Keratinocyte (primary cell): ENCODE results near the gene GPATCH1. TPM values are rescaled to one million over a fixed set of nuclear protein-coding genes. Genes with fewer than 3 reads are reported as not detected.
A peak's percentile ranks its signal among the peaks of the same experiment; 100 is the strongest.

ENCODE experiments used
- DNase-seq: peaks from one replicate; pipeline ENCODE4 v3.0.0-alpha.2; 2011; ENCODE audit warnings: low read depth, missing footprints, low spot score
- FAIRE-seq: peaks from 2 replicates; lab custom pipeline; 2011; peaks lifted over from hg19 to GRCh38; lab: Jason Lieb, UNC
- H2AFZ ChIP-seq: 2 replicates; pipeline ENCODE4 v1.6.0; 2012; ENCODE audit warnings: low read length, control low read depth, inconsistent platforms; ENCODE audit not compliant: control insufficient read depth
- H3K27ac ChIP-seq: 2 replicates; pipeline ENCODE4 v1.5.1; 2011; ENCODE audit warnings: low read length; ENCODE audit not compliant: control insufficient read depth, insufficient read depth
- H3K27me3 ChIP-seq: 3 replicates; pipeline ENCODE4 v1.6.0; 2011; ENCODE audit warnings: low read length; ENCODE audit not compliant: control insufficient read depth, insufficient read depth; ENCODE audit errors: extremely low read depth
- H3K36me3 ChIP-seq, 2 experiments: 2 replicates in 1 of 2; 3 replicates in 1 of 2; pipeline ENCODE4 v1.5.1; 2011; ENCODE audit warnings: low read length in 2 of 2, mild to moderate bottlenecking in 1 of 2; ENCODE audit not compliant: control insufficient read depth in 2 of 2, insufficient read depth in 2 of 2; ENCODE audit errors: extremely low read depth in 1 of 2
- H3K4me1 ChIP-seq: 3 replicates; pipeline ENCODE4 v1.5.1; 2011; ENCODE audit warnings: low read length; ENCODE audit not compliant: control insufficient read depth, insufficient read depth; ENCODE audit errors: extremely low read depth
- H3K4me2 ChIP-seq: 3 replicates; pipeline ENCODE4 v1.6.0; 2011; ENCODE audit warnings: low read depth, low read length; ENCODE audit not compliant: control insufficient read depth, insufficient read depth; ENCODE audit errors: extremely low read depth
- H3K4me3 ChIP-seq, 3 experiments: fragments of 200-600 bp in 1 of 3; sonication (generic) in 1 of 3; 2 replicates in 2 of 3; 3 replicates in 1 of 3; pipeline ENCODE4 v1.5.1; 2011 to 2016; ENCODE audit warnings: low read length in 3 of 3, mild to moderate bottlenecking in 3 of 3, control low read depth in 2 of 3, inconsistent platforms in 1 of 3, low read depth in 1 of 3, mixed read lengths in 1 of 3, mixed run types in 1 of 3, moderate library complexity in 1 of 3; ENCODE audit not compliant: control insufficient read depth in 2 of 3, insufficient read depth in 2 of 3; ENCODE audit errors: extremely low read depth in 1 of 3
- H3K79me2 ChIP-seq: 2 replicates; pipeline ENCODE4 v1.6.0; 2012; ENCODE audit warnings: low read length; ENCODE audit not compliant: control insufficient read depth, insufficient read depth
- H3K9ac ChIP-seq: 3 replicates; pipeline ENCODE4 v1.6.0; 2011; ENCODE audit warnings: low read length; ENCODE audit not compliant: control insufficient read depth, insufficient read depth; ENCODE audit errors: extremely low read depth
- H3K9me1 ChIP-seq: 3 replicates; pipeline ENCODE4 v1.6.0; 2011; ENCODE audit warnings: low read length; ENCODE audit not compliant: control insufficient read depth, insufficient read depth; ENCODE audit errors: extremely low read depth
- H3K9me3 ChIP-seq: 2 replicates; pipeline ENCODE4 v1.5.1; 2012; ENCODE audit warnings: low read depth, low read length; ENCODE audit not compliant: control insufficient read depth
- H4K20me1 ChIP-seq: 3 replicates; pipeline ENCODE4 v1.6.0; 2011; ENCODE audit warnings: low read length; ENCODE audit not compliant: control insufficient read depth, insufficient read depth; ENCODE audit errors: extremely low read depth
- EZH2 ChIP-seq: IDR thresholded peaks from one replicate; pipeline ENCODE4 v1.6.1; 2012; ENCODE audit warnings: inconsistent platforms, mild to moderate bottlenecking, low read length, moderate library complexity
- dilution Hi-C: fragments of 300-500 bp; cut with MboI; formaldehyde crosslinking; loops from one replicate; pipeline ENCODE4 v1.7.0; 2020; ENCODE audit warnings: low sequenced_read_pairs; ENCODE audit not compliant: extremely low pct_ligation_motif_present
- polyA plus RNA-seq, 5 experiments: library from polyadenylated mRNA; depleted of rRNA in 3 of 5; stranded (reverse) in 3 of 5; stranded (forward) in 1 of 5; unstranded in 1 of 5; fragments of >200 nt; gene quantifications; 1 replicate in 1 of 5; 2 replicates in 3 of 5; 3 replicates in 1 of 5; pipeline versions ENCODE4 v1.2.1 to v1.2.3, GENCODE V29; 2011 to 2012; ENCODE audit warnings: missing spikeins in 2 of 5, low read depth in 1 of 5, low replicate concordance in 1 of 5
- TF ChIP-seq, protein P1 (sequence below), 3 experiments: IDR thresholded peaks in 1 of 3; conservative IDR thresholded peaks in 1 of 3; optimal IDR thresholded peaks in 1 of 3; 2 replicates in 2 of 3; 3 replicates in 1 of 3; pipeline versions ENCODE3 to v1.5.1; 2011; ENCODE audit warnings: low read length in 3 of 3, mild to moderate bottlenecking in 3 of 3, moderate library complexity in 2 of 3, control low read depth in 1 of 3, inconsistent platforms in 1 of 3; ENCODE audit not compliant: insufficient read depth in 2 of 3; ENCODE audit errors: extremely low read depth in 1 of 3

GPATCH1 gene
- polyA plus RNA-seq, 1 donor (not counting 4 experiments of a cell fraction or from before 2014, with no cell fraction given): 5.8 TPM

GRCh38 chr19:33047422-33047821 is 33.6 kb upstream of the GPATCH1 start:
- Histone ChIP-seq H2AFZ (no peak overlapping the region), H3K27me3 (no peaks in the 10 kb centered on the region), H4K20me1 (no peaks in the 10 kb centered on the region), H3K79me2 (no peaks in the 10 kb centered on the region), H3K36me3 (peaks cover 0 to 2% of the 10 kb centered on the region in 2 experiments), H3K4me1 (peaks cover 27% of the 10 kb centered on the region), H3K9ac (no peak overlapping the region), H3K9me3 (no peaks in the 10 kb centered on the region), H3K4me2 (peak overlapping the region; percentile 11), H3K27ac (peak overlapping the region; percentile 38), H3K4me3 (no peak overlapping the region), H3K9me1 (no peaks in the 10 kb centered on the region)
- dilution Hi-C loops: no loop called here
- FAIRE-seq: peak; percentile 92
- no peak for TF ChIP-seq EZH2
- TF ChIP-seq, protein P1, sequence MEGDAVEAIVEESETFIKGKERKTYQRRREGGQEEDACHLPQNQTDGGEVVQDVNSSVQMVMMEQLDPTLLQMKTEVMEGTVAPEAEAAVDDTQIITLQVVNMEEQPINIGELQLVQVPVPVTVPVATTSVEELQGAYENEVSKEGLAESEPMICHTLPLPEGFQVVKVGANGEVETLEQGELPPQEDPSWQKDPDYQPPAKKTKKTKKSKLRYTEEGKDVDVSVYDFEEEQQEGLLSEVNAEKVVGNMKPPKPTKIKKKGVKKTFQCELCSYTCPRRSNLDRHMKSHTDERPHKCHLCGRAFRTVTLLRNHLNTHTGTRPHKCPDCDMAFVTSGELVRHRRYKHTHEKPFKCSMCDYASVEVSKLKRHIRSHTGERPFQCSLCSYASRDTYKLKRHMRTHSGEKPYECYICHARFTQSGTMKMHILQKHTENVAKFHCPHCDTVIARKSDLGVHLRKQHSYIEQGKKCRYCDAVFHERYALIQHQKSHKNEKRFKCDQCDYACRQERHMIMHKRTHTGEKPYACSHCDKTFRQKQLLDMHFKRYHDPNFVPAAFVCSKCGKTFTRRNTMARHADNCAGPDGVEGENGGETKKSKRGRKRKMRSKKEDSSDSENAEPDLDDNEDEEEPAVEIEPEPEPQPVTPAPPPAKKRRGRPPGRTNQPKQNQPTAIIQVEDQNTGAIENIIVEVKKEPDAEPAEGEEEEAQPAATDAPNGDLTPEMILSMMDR (optimal IDR thresholded peaks at IDR 0.05 in 1 of 3, IDR thresholded peaks at IDR 0.05 in 1 of 3, conservative IDR thresholded peaks at IDR 0.05 in 1 of 3; ENCODE audit: extremely low read depth in 1 of 3, insufficient read depth in 2 of 3, low read length in 3 of 3): no peak
- peak; percentile 71 for DNase-seq

- H3K4me1 ChIP-seq: peaks cover 30% of the 10 kb centered on the region
- H2AFZ ChIP-seq: no peak overlapping the region
- dilution Hi-C loops: no loop called here
- TF ChIP-seq EZH2: no peak
- TF ChIP-seq, protein P1 (optimal IDR thresholded peaks at IDR 0.05 in 1 of 3, IDR thresholded peaks at IDR 0.05 in 1 of 3, conservative IDR thresholded peaks at IDR 0.05 in 1 of 3; ENCODE audit: extremely low read depth in 1 of 3, insufficient read depth in 2 of 3, low read length in 3 of 3): no peak
- H3K9me3 ChIP-seq: no peaks in the 10 kb centered on the region
- no peaks in the 10 kb centered on the region for H3K27me3 ChIP-seq
- FAIRE-seq (no peak), DNase-seq (no peak)
- H3K9me1 ChIP-seq: no peaks in the 10 kb centered on the region
- H3K9ac ChIP-seq: no peak overlapping the region
- no peaks in the 10 kb centered on the region for H4K20me1 ChIP-seq
- H3K4me3 ChIP-seq: no peak overlapping the region
- H3K36me3 ChIP-seq: peaks cover 0 to under 1% of the 10 kb centered on the region in 2 experiments
- H3K79me2 ChIP-seq: no peaks in the 10 kb centered on the region
- no peak overlapping the region for H3K4me2 ChIP-seq
- no peak overlapping the region for H3K27ac ChIP-seq
These were observed 31.9 kb upstream of the GPATCH1 start for GRCh38 chr19:33048806-33049676.
